Neural crest cell (in vitro differentiated cells): ENCODE results near the gene TRPM3. TPM values are rescaled to one million over a fixed set of nuclear protein-coding genes. Genes with fewer than 3 reads are reported as not detected.
"Not testable (repeated sequence)": the region's sequence is repeated elsewhere in the genome, so short reads cannot be mapped to it uniquely, and the experiment has no call there.

Experiments used
- DNase-seq: peaks from one replicate; pipeline ENCODE4 v3.0.0; 2021; ENCODE audit warnings: low read depth, mixed read lengths, low spot score
- H3K27ac Mint-ChIP-seq: one replicate; pipeline ENCODE4 v1.8.0; 2021; ENCODE audit warnings: mild to moderate bottlenecking, mixed read lengths; ENCODE audit not compliant: unreplicated experiment
- H3K27me3 Mint-ChIP-seq: 2 replicates; pipeline ENCODE4 v1.8.0; 2021; ENCODE audit warnings: low read depth, mild to moderate bottlenecking, mixed read lengths
- H3K36me3 Mint-ChIP-seq: 2 replicates; pipeline ENCODE4 v1.8.0; 2021; ENCODE audit warnings: low read depth, mild to moderate bottlenecking, mixed read lengths
- H3K4me1 Mint-ChIP-seq: 2 replicates; pipeline ENCODE4 v1.8.0; 2021; ENCODE audit warnings: mixed read lengths
- H3K4me3 Mint-ChIP-seq: one replicate; pipeline ENCODE4 v1.8.0; 2021; ENCODE audit warnings: mild to moderate bottlenecking, mixed read lengths
- H3K9me3 Mint-ChIP-seq: 2 replicates; pipeline ENCODE4 v1.8.0; 2021; ENCODE audit warnings: mixed read lengths
- CTCF ChIP-seq: fragments of 200-600 bp; sonication (generic); conservative IDR thresholded peaks from 2 replicates; pipeline ENCODE4 v1.5.0; 2021; ENCODE audit warnings: antibody characterized with exemption, mild to moderate bottlenecking
- total RNA-seq: library from RNA; stranded (reverse); gene quantifications from 2 replicates; pipeline ENCODE4 v1.2.1, GENCODE V29; 2021

TRPM3 gene
- total RNA-seq, 1 donor from 2014 or later: 1.4 TPM

GRCh38 chr9:70979966-70980365 lies 141.5 kb downstream of the TRPM3 start:
- DNase-seq: no peak
- no peak overlapping the region for H3K27ac Mint-ChIP-seq
- TF ChIP-seq CTCF: no peak
- H3K27me3 Mint-ChIP-seq: no peaks in the 10 kb centered on the region
- H3K4me3 Mint-ChIP-seq: no peak overlapping the region
- H3K36me3 Mint-ChIP-seq: no peaks in the 10 kb centered on the region
- no peaks in the 10 kb centered on the region for H3K4me1 Mint-ChIP-seq
- H3K9me3 Mint-ChIP-seq: peaks cover 8% of the 10 kb centered on the region

GRCh38 chr9:70978085-70978484 lies 143.3 kb downstream of the TRPM3 start:
- no peak for DNase-seq
- Mint-ChIP-seq H3K4me3 (no peak overlapping the region), H3K27ac (no peak overlapping the region), H3K4me1 (no peaks in the 10 kb centered on the region), H3K27me3 (no peaks in the 10 kb centered on the region), H3K9me3 (peaks cover 5% of the 10 kb centered on the region), H3K36me3 (no peaks in the 10 kb centered on the region)
- TF ChIP-seq CTCF: no peak

GRCh38 chr9:70975821-70976220 lies 145.6 kb downstream of the TRPM3 start:
- H3K27me3 Mint-ChIP-seq: no peaks in the 10 kb centered on the region
- DNase-seq: no peak
- H3K4me1 Mint-ChIP-seq: no peaks in the 10 kb centered on the region
- no peak for TF ChIP-seq CTCF
- peaks cover 2% of the 10 kb centered on the region for H3K9me3 Mint-ChIP-seq
- no peak overlapping the region for H3K4me3 Mint-ChIP-seq
- no peaks in the 10 kb centered on the region for H3K36me3 Mint-ChIP-seq
- H3K27ac Mint-ChIP-seq: no peak overlapping the region

- H3K9me3 Mint-ChIP-seq: no peaks in the 10 kb centered on the region
- no peak overlapping the region for H3K4me3 Mint-ChIP-seq
- no peaks in the 10 kb centered on the region for H3K36me3 Mint-ChIP-seq
- no peak for DNase-seq
- no peaks in the 10 kb centered on the region for H3K27me3 Mint-ChIP-seq
- H3K4me1 Mint-ChIP-seq: no peaks in the 10 kb centered on the region
- H3K27ac Mint-ChIP-seq: no peak overlapping the region
- TF ChIP-seq CTCF: no peak
Measured at GRCh38 chr9:70971723-70972122, 149.7 kb downstream of the TRPM3 start.

- H3K4me1 Mint-ChIP-seq, H3K27me3 Mint-ChIP-seq, H3K9me3 Mint-ChIP-seq, H3K4me3 Mint-ChIP-seq, H3K27ac Mint-ChIP-seq, DNase-seq, H3K36me3 Mint-ChIP-seq: not testable (repeated sequence)
Measured at GRCh38 chr9:70966380-70966779, 155.0 kb downstream of the TRPM3 start.

GRCh38 chr9:70964861-70965260 lies 156.6 kb downstream of the TRPM3 start:
- no peak for DNase-seq
- Mint-ChIP-seq H3K4me3 (no peak overlapping the region), H3K27me3 (no peaks in the 10 kb centered on the region), H3K36me3 (no peaks in the 10 kb centered on the region), H3K27ac (no peak overlapping the region), H3K9me3 (peaks cover 2% of the 10 kb centered on the region), H3K4me1 (no peaks in the 10 kb centered on the region)
- no peak for TF ChIP-seq CTCF
